Stomach (tissue), 9 donors: ENCODE measurements around the gene INPP5A. TPM values are rescaled to one million over a fixed set of nuclear protein-coding genes. Genes with fewer than 3 reads are reported as not detected.
A peak's percentile ranks its signal among the peaks of the same experiment; 100 is the strongest.

Source experiments
- DNase-seq, 2 donors: peaks; one replicate each; pipeline versions ENCODE4 v3.0.0 to v3.0.0-alpha.2; 2013 to 2019
- H3K27ac ChIP-seq, 5 donors: fragments of 200-600 bp in 4 of 5; sonication (generic) in 4 of 5; one replicate each; pipeline ENCODE4 v1.5.1; 2013 to 2019; ENCODE audit warnings: mild to moderate bottlenecking in 1 of 5, moderate library complexity in 1 of 5
- H3K27me3 ChIP-seq, 3 donors: fragments of 200-600 bp; sonication (generic); one replicate each; pipeline ENCODE4 v1.5.1; 2017 to 2019; ENCODE audit warnings: mixed run types in 1 of 3
- H3K36me3 ChIP-seq, 4 donors: fragments of 200-600 bp; sonication (generic); 1 replicate in 3 of 4; 2 replicates in 1 of 4; pipeline ENCODE4 v1.5.1; 2016 to 2019
- H3K4me1 ChIP-seq, 4 donors: fragments of 200-600 bp; sonication (generic); one replicate each; pipeline ENCODE4 v1.5.1; 2016 to 2019
- H3K4me3 ChIP-seq, 4 donors: fragments of 200-600 bp; sonication (generic) in 3 of 4; one replicate each; pipeline ENCODE4 v1.5.1; 2016 to 2019; ENCODE audit warnings: mild to moderate bottlenecking in 1 of 4
- H3K9me3 ChIP-seq, 4 donors: fragments of 200-600 bp; sonication (generic); one replicate each; pipeline ENCODE4 v1.5.1; 2016 to 2019
- CTCF ChIP-seq, 7 experiments: fragments of 450-650 bp in 4 of 7; fragments of 200-600 bp in 3 of 7; sonication (generic) in 3 of 7; IDR thresholded peaks; one replicate each; pipeline ENCODE4 v1.5.1; 2016 to 2019; ENCODE audit warnings: antibody characterized with exemption in 7 of 7, control low read depth in 2 of 7, mild to moderate bottlenecking in 1 of 7
- EP300 ChIP-seq: sonication (generic); formaldehyde crosslinking; IDR thresholded peaks from one replicate; pipeline ENCODE4 v1.6.1; 2017; ENCODE audit warnings: antibody characterized with exemption
- POLR2A ChIP-seq, 4 donors: fragments of 450-650 bp; IDR thresholded peaks; one replicate each; pipeline ENCODE4 v1.6.1; 2016; ENCODE audit warnings: antibody characterized with exemption in 4 of 4, control low read depth in 2 of 4, mild to moderate bottlenecking in 1 of 4, moderate library complexity in 1 of 4
- POLR2AphosphoS5 ChIP-seq, 3 donors: sonication (generic); formaldehyde crosslinking; IDR thresholded peaks; one replicate each; pipeline ENCODE4 v1.6.1; 2016; ENCODE audit warnings: antibody characterized with exemption in 3 of 3
- WGBS, 5 donors: extraction: QIAGEN DNeasy Blood & Tissue Kit in 3 of 5; methylation state at CpG; one replicate each; pipeline versions ENCODE4 v1.1.5 to v1.1.7; 2013 to 2018; 5-methylcytosine and 5-hydroxymethylcytosine counted together
- intact Hi-C: fragments of 100-400 bp; cut with DNase I; formaldehyde crosslinking; loops from one replicate; pipeline ENCODE4 v1.15.1; 2023; ENCODE audit warnings: low total_unique reads
- polyA plus RNA-seq, 3 donors: library from polyadenylated mRNA; stranded (reverse); fragments of 200-250 nt; gene quantifications; one replicate each; pipeline ENCODE4 v1.2.3, GENCODE V29; 2013
- total RNA-seq, 5 donors: library from RNA; depleted of rRNA; stranded (reverse); fragments of >200 nt; gene quantifications; one replicate each; pipeline versions ENCODE4 v1.1.0 to v1.2.3, GENCODE V29; 2014 to 2016
- donor health status: healthy with polysubstance abuse.
- donor health status: Bipolar disorder and iron deficiency.
- donor health status: healthy.

INPP5A gene
- total and polyA plus RNA-seq, 8 donors = 17.2 to 72.3 (median 31.0) TPM

- intact Hi-C loops = no loop called here
- 92 to 96% (median 94%) methylated on average over 14 to 19 of the region's 19 CpGs for WGBS, 5 donors
- no peaks in the 10 kb centered on the region for H3K9me3 ChIP-seq
- DNase-seq = no peak
- H3K27ac ChIP-seq = peak overlapping the region in 1 of 5 donors; percentile 91
- TF ChIP-seq EP300 (no peak), POLR2A (IDR thresholded peaks at IDR 0.05) (no peak), POLR2AphosphoS5 (IDR thresholded peaks at IDR 0.05) (no peak), CTCF (IDR thresholded peaks at IDR 0.05) (no peak)
- H3K4me1 ChIP-seq = peaks cover 37 to 53% (median 50%) of the 10 kb centered on the region in 4 donors
- no peak overlapping the region for H3K4me3 ChIP-seq
- H3K36me3 ChIP-seq = no peaks in the 10 kb centered on the region
- H3K27me3 ChIP-seq = no peaks in the 10 kb centered on the region
These were observed 16.0 kb upstream of the INPP5A start for GRCh38 chr10:132521466-132522102.

DNA sequence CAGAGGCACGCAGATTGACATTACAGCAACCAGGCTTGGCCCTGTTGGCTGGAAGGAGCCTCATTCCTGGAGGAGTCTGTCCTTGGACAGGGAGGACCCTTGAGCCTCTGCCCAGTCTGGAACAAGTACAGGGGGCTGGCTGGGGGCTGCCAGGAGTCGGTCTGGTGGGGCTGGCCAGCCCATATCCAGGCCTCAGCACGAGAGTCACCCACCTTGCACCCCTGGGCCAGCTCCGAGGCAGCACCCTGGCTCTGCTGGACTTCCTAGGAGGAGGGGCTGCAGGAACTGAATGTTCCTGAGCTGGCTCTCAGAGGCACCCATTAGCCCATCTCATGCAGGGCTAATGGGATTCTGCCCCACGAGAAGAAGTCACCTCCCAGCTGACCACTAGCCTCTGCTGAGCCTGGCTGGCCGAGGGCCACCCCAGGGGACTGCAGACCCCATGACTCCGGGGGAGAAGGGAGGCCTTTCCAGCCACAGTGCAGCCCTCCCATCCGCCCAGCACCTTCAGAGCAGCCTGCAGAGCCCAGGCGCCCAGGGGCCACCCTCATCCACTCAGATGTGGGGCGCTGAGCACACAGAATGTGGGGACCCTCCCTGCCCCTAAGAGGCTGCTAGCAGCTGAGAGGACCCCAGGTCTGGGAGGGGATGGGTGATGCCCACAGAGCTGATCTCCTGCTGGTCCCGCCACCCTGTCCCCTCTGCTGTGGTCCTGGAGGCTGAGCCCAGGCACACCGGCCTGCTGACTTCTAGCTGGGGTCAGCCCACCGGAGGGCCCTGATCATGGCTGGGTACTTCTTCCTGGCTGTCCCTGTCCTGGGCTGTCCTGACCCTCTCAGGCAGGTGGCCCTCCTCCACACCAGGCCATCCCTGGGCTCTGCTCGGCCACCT lies 14.8 kb upstream of the INPP5A start:
- DNase-seq = no peak
- 83 to 92% (median 87%) methylated on average over 10 to 14 of the region's 14 CpGs for WGBS, 5 donors
- H3K4me1 ChIP-seq = peaks cover 27 to 46% (median 38%) of the 10 kb centered on the region in 4 donors
- H3K27me3 ChIP-seq = peaks cover 0 to 5% (median 4%) of the 10 kb centered on the region in 3 donors
- H3K36me3 ChIP-seq = no peaks in the 10 kb centered on the region
- intact Hi-C loops = no loop called here
- H3K27ac ChIP-seq = no peak overlapping the region
- TF ChIP-seq EP300 = no peak
- no peak for TF ChIP-seq POLR2AphosphoS5 (IDR thresholded peaks at IDR 0.05)
- TF ChIP-seq CTCF (IDR thresholded peaks at IDR 0.05) = no peak
- no peak for TF ChIP-seq POLR2A (IDR thresholded peaks at IDR 0.05)
- no peak overlapping the region for H3K4me3 ChIP-seq
- no peaks in the 10 kb centered on the region for H3K9me3 ChIP-seq

DNA sequence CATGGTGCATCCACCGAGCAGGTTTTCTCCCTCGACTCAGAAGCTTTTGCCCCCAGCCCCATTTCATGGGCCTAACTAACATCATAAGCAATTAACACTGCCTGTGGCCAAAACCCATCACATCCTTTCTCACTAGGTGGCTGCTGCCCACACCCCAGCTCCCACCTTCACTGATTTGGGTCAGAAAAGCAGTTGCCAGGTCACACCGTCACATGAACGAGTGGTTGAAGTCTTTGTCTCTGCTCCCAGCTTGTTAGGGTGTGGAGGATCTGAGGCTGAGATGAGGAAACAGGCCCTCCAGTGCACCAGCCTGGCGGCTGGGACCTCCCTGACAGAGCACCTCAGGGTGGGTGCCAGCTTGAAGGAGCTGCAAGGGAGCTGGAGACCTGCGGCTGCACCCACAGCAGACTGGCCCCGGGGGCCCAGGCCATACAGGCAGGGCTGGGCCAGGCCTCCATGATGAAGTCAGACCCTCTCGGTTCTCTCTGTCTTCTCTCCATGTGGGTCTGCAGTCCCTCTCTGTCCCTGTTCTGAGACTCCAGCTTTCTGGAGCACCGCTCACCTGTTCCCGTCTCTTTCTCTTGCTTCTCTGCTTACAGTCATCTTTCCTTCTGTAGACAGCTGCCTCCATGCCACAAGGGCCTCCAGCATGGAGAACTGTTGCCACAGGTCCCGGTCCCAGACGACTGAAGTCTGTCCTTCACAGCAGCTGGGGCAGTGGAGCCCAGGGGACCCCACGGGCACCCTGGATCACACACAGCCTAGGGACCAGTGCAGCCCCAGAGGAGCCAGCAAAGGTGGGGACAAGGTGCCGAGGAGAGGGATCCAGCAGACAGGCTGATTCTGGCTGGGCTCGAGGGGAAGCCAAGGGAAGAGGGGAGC lies 13.8 kb upstream of the INPP5A start:
- TF ChIP-seq POLR2AphosphoS5 (IDR thresholded peaks at IDR 0.05) = no peak
- TF ChIP-seq EP300 = no peak
- TF ChIP-seq POLR2A (IDR thresholded peaks at IDR 0.05) = no peak
- TF ChIP-seq CTCF (IDR thresholded peaks at IDR 0.05) = no peak
- intact Hi-C loops = no loop called here
- 86 to 94% (median 91%) methylated on average over 14 to 15 of the region's 15 CpGs for WGBS, 5 donors

More for the DNA sequence above, 13.8 kb upstream of the INPP5A start:
- no peaks in the 10 kb centered on the region for H3K9me3 ChIP-seq
- H3K4me3 ChIP-seq = no peak overlapping the region
- peaks cover 0 to 14% (median 6%) of the 10 kb centered on the region in 3 donors for H3K27me3 ChIP-seq
- DNase-seq = no peak
- H3K4me1 ChIP-seq = peaks cover 19 to 40% (median 28%) of the 10 kb centered on the region in 4 donors
- no peaks in the 10 kb centered on the region for H3K36me3 ChIP-seq
- no peak overlapping the region for H3K27ac ChIP-seq
